Tibial nerve (tissue), 4 donors: ENCODE results near the gene NDUFV1. TPM values are rescaled to one million over a fixed set of nuclear protein-coding genes. Genes with fewer than 3 reads are reported as not detected.
"Not testable (repeated sequence)": the region's sequence is repeated elsewhere in the genome, so short reads cannot be mapped to it uniquely, and the experiment has no call there.

Source experiments
- DNase-seq, 2 donors: peaks; one replicate each; pipeline ENCODE4 v3.0.0-alpha.2; 2019; ENCODE audit warnings: low spot score in 2 of 2
- H3K27ac ChIP-seq, 4 donors: fragments of 200-600 bp; sonication (generic) in 3 of 4; one replicate each; pipeline ENCODE4 v1.5.1; 2017 to 2019; ENCODE audit warnings: mild to moderate bottlenecking in 1 of 4
- H3K27me3 ChIP-seq, 2 donors: fragments of 200-600 bp; sonication (generic) in 1 of 2; one replicate each; pipeline versions ENCODE4 v1.5.1 to v1.6.0; 2017 to 2019
- H3K36me3 ChIP-seq, 3 donors: fragments of 200-600 bp; sonication (generic); one replicate each; pipeline ENCODE4 v1.5.1; 2018 to 2019
- H3K4me1 ChIP-seq, 4 donors: fragments of 200-600 bp; sonication (generic) in 3 of 4; one replicate each; pipeline ENCODE4 v1.5.1; 2017 to 2019
- H3K4me3 ChIP-seq, 4 donors: fragments of 200-600 bp; sonication (generic) in 3 of 4; one replicate each; pipeline ENCODE4 v1.5.1; 2017 to 2019; ENCODE audit warnings: mild to moderate bottlenecking in 1 of 4, moderate library complexity in 1 of 4
- H3K9me3 ChIP-seq, 4 donors: fragments of 200-600 bp; sonication (generic) in 3 of 4; one replicate each; pipeline ENCODE4 v1.5.1; 2017 to 2019
- EP300 ChIP-seq, 2 donors: sonication (generic); formaldehyde crosslinking; IDR thresholded peaks; one replicate each; pipeline ENCODE4 v1.6.1; 2017; ENCODE audit warnings: antibody characterized with exemption in 2 of 2, mild to moderate bottlenecking in 1 of 2
- POLR2A ChIP-seq, 2 donors: fragments of 450-650 bp; IDR thresholded peaks; one replicate each; pipeline ENCODE4 v1.6.1; 2017; ENCODE audit warnings: antibody characterized with exemption in 2 of 2, mild to moderate bottlenecking in 2 of 2, moderate library complexity in 2 of 2
- WGBS, 2 donors: methylation state at CpG; one replicate each; pipeline ENCODE4 v1.1.5; 2018; 5-methylcytosine and 5-hydroxymethylcytosine counted together
- total RNA-seq, 4 donors: library from RNA; depleted of rRNA; stranded (reverse); fragments of >200 nt; gene quantifications; one replicate each; pipeline ENCODE4 v1.1.0, GENCODE V29; 2016
- TF ChIP-seq, protein P1 (sequence below), 5 experiments: fragments of 200-600 bp in 3 of 5; fragments of 450-650 bp in 2 of 5; sonication (generic) in 3 of 5; IDR thresholded peaks; one replicate each; pipeline ENCODE4 v1.5.1; 2016 to 2019; ENCODE audit warnings: antibody characterized with exemption in 5 of 5, mild to moderate bottlenecking in 3 of 5, moderate library complexity in 2 of 5

The NDUFV1 gene
- total RNA-seq, 4 donors from 2014 or later = 282 to 357 (median 323) TPM

DNA sequence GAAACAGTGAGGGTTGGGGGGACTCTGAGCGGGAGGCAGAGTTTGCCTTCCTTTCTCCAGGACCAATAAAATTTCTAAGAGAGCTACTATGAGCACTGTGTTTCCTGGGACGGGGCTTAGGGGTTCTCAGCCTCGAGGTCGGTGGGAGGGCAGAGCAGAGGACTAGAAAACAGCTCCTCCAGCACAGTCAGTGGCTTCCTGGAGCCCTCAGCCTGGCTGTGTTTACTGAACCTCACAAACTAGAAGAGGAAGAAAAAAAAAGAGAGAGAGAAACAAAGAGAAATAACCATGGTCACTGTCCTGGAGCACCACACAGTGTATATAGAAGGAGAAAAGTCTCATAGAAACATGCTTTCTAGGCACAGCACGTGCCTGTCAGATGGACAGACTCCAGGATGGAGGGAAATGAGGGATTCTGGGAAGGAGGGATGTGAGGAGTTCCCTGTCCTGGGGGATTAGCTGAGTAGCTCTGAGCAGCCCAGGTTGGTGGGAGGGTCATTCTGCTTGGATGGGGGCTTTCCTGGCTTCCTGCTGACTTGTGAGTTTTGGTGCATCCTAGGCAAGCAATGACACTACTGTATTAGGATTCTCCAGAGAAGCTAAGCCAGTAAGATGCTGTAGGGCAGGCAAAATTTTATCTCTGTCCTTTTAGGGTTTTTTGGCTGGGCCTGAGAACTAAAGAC is 20.0 kb upstream of the NDUFV1 start:
- no peak for DNase-seq
- Histone ChIP-seq H3K27me3 (no peaks in the 10 kb centered on the region), H3K4me3 (no peak overlapping the region), H3K4me1 (peaks cover 0 to 23% (median 15%) of the 10 kb centered on the region in 4 donors), H3K9me3 (no peaks in the 10 kb centered on the region), H3K36me3 (peaks cover 0 to 47% (median 6%) of the 10 kb centered on the region in 3 donors), H3K27ac (no peak overlapping the region)
- TF ChIP-seq POLR2A (IDR thresholded peaks at IDR 0.05) (no peak), EP300 (IDR thresholded peaks at IDR 0.05) (no peak)
- TF ChIP-seq, protein P1, sequence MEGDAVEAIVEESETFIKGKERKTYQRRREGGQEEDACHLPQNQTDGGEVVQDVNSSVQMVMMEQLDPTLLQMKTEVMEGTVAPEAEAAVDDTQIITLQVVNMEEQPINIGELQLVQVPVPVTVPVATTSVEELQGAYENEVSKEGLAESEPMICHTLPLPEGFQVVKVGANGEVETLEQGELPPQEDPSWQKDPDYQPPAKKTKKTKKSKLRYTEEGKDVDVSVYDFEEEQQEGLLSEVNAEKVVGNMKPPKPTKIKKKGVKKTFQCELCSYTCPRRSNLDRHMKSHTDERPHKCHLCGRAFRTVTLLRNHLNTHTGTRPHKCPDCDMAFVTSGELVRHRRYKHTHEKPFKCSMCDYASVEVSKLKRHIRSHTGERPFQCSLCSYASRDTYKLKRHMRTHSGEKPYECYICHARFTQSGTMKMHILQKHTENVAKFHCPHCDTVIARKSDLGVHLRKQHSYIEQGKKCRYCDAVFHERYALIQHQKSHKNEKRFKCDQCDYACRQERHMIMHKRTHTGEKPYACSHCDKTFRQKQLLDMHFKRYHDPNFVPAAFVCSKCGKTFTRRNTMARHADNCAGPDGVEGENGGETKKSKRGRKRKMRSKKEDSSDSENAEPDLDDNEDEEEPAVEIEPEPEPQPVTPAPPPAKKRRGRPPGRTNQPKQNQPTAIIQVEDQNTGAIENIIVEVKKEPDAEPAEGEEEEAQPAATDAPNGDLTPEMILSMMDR (IDR thresholded peaks at IDR 0.05) = no peak
- WGBS, 2 donors = 79 to 80% methylated on average over 5 of the region's 5 CpGs

GRCh38 chr11:67588136-67588503 is 18.6 kb upstream of the NDUFV1 start:
- H3K27ac ChIP-seq = no peak overlapping the region
- H3K4me3 ChIP-seq = no peak overlapping the region
- 96 to 100% methylated on average over 1 of the region's 1 CpG for WGBS, 2 donors
- peaks cover 0 to 12% (median 10%) of the 10 kb centered on the region in 4 donors for H3K4me1 ChIP-seq
- H3K27me3 ChIP-seq = no peaks in the 10 kb centered on the region
- TF ChIP-seq POLR2A (IDR thresholded peaks at IDR 0.05) (no peak), EP300 (IDR thresholded peaks at IDR 0.05) (no peak)
- TF ChIP-seq, protein P1 (IDR thresholded peaks at IDR 0.05) = no peak
- DNase-seq = no peak
- no peaks in the 10 kb centered on the region for H3K9me3 ChIP-seq
- peaks cover 0 to 47% (median 6%) of the 10 kb centered on the region in 3 donors for H3K36me3 ChIP-seq

GRCh38 chr11:67588899-67589415 is 17.8 kb upstream of the NDUFV1 start:
- WGBS, 2 donors = 73 to 77% methylated on average over 11 of the region's 11 CpGs
- not testable (repeated sequence) for H3K4me3 ChIP-seq, H3K27ac ChIP-seq, DNase-seq, H3K9me3 ChIP-seq, H3K27me3 ChIP-seq
- H3K36me3 ChIP-seq = peaks cover 0 to 47% (median 6%) of the 10 kb centered on the region in 3 donors
- peaks cover 0 to 12% (median 10%) of the 10 kb centered on the region in 4 donors for H3K4me1 ChIP-seq

DNA sequence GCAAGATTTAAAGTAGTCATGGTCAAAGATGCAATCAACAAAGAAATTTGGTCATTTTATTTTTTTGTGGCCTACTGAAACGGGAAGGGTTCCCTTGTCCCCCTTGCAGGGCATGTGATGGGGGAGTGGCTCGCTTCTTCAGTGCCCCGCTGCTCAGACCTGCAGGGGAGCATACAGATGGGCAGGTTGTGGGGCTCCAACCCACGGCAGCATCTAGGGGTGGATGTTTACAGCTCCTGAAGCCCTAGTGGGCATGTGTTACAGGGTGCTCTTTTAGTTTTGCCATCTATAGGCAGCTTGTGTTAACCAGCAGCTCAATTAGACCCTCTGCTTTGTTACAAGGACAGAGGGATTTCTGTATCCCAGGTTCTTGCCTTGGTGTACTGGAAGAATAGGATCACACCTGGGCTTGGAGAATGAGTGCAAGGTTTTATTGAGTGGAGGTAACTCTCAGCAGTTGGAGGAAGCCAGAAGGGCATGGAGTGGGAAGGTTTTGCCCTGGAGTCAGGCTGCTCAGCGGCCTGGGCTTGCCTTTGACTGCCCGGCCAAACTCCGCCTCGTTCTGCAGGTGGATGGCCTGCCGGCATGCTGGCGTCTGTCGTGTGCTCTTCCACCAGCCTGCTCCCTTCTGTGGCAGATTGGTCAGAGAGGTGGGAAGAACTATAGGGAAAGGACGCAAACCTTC is 13.7 kb upstream of the NDUFV1 start:
- Histone ChIP-seq H3K36me3 (peaks cover 0 to 14% (median 0%) of the 10 kb centered on the region in 3 donors), H3K27me3 (no peaks in the 10 kb centered on the region), H3K9me3 (no peaks in the 10 kb centered on the region), H3K27ac (no peak overlapping the region), H3K4me3 (no peak overlapping the region), H3K4me1 (peaks cover 0 to 3% (median 0%) of the 10 kb centered on the region in 4 donors)
- no peak for DNase-seq
- 67 to 70% methylated on average over 12 of the region's 12 CpGs for WGBS, 2 donors
- TF ChIP-seq POLR2A (IDR thresholded peaks at IDR 0.05) (no peak), EP300 (IDR thresholded peaks at IDR 0.05) (no peak)
- TF ChIP-seq, protein P1 (IDR thresholded peaks at IDR 0.05) = no peak

DNA sequence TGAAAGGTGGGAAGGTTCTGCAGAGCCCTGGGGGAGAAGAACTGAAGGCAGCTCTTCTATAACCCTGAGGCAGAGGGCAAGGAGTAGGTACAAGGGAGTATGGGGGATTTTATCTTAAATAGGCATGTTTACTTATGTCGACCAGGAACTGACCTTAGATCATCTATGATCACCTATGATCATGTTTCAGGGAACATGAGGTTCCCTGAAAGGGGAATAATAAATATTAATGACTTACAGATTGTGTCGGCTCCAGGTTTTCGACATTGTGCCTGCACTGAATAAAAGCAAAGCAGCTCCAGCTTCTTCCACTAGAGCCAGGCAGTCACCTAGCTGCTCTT is 13.2 kb upstream of the NDUFV1 start:
- WGBS, 2 donors = 57 to 65% methylated on average over 3 of the region's 3 CpGs
- no peak for DNase-seq
- TF ChIP-seq POLR2A (IDR thresholded peaks at IDR 0.05) (no peak), EP300 (IDR thresholded peaks at IDR 0.05) (no peak)
- TF ChIP-seq, protein P1 (IDR thresholded peaks at IDR 0.05) = no peak
- Histone ChIP-seq H3K27me3 (no peaks in the 10 kb centered on the region), H3K9me3 (no peaks in the 10 kb centered on the region), H3K4me3 (no peak overlapping the region), H3K27ac (no peak overlapping the region), H3K36me3 (peaks cover 0 to 9% (median 0%) of the 10 kb centered on the region in 3 donors), H3K4me1 (peaks cover 0 to 3% (median 0%) of the 10 kb centered on the region in 4 donors)
